NCI-H82 treated with DMSO at 0.1 percent for 48 hours (cell line): ENCODE results near the gene PPM1E.
"Not testable (repeated sequence)": the region's sequence is repeated elsewhere in the genome, so short reads cannot be mapped to it uniquely, and the experiment has no call there.

Experiments
- DNase-seq: peaks from one replicate; lab custom pipeline; 2025; ENCODE audit not compliant: unreplicated experiment; lab: John Stamatoyannopoulos, UW

PPM1E gene

DNA sequence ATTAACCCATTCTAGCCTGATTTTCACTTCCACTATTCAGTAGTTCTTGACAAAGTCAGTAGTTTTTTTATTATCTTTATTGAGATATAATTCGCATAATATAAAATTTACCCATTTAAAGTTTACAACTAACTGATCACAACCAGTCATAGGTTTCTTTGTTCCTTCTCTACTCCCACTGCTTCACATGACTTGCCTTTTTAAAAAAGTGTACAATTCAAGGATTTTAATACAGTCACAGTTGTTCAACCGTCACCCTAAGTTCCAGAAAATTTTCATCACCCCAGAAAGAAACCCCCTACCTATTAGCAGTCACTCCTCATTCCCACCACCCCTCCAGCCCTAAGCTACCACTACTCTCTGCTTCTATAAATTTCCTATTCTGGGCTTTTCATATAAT lies 188.5 kb downstream of the PPM1E start:
- DNase-seq: no peak

DNA sequence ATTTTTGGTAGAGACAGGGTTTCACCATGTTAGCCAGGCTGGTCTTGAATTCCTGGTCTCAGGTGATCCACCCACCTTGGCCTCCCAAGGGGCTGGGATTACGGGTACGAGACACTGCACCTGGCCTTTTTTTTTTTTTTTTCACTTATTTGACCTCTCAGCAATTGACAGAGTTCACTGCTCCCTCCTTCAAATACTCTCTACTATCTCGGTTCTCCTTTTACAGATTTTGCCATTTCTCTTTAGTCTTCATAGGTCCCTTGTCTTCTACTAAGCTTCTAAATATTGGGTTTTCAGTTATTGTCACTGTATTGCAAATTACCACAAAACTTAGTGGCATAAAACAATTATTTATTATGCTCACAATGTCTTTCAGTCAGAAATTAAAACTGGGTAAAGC lies 191.8 kb downstream of the PPM1E start:
- no peak for DNase-seq

DNA sequence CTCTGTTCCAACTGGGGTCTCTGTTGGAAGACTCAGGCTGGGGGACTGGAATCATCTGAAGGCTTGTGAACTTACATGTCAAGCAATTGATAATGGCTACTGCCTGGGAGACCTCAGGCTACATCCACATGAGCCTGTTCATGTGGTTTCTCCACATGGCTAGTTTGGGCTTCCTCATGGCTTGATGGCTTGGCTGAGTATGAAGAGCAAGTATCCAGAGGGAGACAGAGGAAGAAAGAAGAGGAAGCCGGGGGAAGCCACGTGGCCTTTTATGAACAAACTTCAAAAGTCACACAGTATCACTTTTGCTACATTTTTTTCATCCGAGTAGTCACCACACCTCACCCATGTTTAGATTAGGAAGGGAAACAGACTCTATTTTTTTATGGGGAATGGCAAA lies 192.2 kb downstream of the PPM1E start:
- DNase-seq: no peak

DNA sequence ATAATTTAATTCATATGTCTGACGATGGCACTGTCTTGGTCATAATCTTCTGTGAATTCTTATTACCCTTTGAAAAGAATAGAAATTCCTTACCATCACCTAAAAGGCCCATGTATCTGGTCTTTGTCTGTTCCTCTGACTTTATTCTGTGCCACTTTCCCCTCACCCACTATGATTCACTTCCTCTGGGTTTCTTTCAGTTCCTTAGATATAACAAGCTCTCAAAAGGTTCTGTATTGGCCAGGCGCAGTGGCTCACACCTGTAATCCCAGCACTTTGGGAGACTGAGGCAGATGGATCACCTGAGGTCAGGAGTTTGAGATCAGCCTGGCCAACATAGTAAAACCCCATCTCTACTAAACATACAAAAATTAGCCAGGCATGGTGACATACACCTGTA lies 198.7 kb downstream of the PPM1E start:
- not testable (repeated sequence) for DNase-seq

DNA sequence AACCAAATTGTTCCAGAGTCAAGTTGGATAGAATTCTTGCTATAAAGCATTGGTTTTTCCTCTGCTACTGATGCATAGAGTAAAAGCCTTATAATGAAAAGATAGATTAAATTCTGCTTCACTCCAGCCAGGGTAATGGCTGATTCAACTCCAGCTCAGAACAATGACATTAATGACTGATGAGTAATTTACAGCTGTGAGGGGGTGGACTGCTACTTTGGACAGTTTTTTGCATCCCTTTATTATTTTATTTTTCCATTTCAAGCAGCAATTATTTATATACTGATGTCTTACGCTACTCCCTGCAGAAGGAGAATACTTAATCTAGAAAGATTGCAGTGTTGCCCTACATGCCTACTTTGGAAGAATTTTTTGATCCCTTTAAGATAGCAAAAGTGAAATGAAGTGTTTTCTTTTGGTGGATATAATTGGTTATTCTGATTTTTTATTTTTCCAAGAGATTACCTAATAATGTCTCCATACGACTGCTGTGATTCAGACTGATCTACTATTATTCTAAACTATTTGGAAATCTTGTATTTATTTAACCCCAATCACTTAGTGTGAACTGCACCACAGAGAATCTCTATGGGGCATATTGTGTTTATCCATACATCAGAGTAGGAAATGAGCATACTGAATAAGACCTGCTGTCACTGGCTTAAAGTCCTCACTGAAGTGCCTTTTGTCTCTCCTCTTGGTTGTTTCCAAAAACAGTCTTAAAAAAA lies 201.5 kb downstream of the PPM1E start:
- DNase-seq: no peak

DNA sequence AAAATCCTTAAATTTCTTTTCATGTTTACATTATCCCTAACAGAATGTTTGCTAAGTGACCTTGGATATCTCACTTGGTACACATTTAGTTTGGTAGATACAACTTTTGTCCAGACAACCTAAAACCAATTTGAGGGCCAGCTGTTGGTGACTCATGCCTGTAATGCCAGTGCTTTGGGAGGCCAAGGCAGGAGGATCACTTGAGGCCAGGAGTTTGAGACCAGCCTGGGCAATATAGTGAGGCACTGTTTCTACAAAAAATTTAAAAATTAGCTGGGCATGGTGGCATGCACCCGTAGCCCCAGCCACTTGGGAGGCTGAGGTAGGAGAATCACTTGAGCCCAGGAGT lies 202.0 kb downstream of the PPM1E start:
- not testable (repeated sequence) for DNase-seq

DNA sequence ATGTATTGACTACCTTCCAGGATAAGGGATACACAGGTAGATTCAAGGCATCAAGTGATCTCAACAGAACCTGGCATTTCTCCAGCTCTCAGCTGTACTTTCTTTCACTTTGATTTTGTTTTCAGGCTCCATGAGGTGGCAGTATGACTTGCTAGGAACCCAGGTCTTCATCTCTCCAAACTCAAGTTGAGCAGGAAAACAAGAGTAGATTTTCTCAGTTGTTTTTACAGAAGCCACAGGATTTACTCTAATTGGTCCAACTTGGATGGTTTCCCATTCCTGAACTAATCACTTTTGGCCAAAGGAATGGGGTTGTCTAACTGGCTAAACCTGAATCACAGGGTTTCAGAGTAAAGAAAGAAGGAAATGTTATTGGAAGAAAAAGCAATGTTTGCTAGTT lies 204.4 kb downstream of the PPM1E start:
- DNase-seq: no peak

DNA sequence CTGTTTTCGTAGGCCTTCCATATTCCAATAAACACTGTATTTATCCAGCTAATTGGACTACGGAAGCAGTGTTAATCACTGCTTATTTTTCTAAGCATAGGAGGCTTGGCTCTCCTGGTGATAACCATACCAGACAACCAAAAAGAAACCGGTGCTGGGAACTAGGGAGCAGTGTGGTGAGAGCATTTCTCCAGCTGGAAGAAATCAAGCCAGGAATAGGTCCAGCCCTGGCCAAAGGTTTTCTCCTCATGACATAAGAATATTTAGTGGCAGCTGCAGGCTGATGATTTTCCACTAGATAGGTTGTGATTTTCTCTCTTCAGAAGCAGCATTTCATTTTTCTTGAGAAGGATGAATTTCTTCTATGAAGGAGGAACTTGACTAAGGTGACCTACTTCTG lies 209.6 kb downstream of the PPM1E start:
- DNase-seq: no peak

DNA sequence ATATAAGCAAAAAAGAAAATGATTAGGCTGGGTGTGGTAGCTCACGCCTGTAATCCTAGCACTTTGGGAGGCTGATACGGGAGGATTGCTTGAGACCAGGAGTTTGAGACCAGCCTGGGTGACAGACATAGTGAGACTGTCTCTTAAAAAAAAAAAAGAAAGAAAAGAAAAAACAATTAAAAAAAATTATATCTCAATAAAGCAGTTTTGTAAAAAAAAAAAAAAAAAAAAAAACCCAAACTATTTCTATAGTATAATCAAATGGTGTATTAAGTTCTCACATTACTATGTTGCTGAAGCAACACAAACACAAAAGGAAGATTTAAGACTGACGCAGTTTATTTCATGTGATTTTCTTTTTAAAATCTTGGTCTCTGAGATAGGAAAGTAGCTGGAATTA lies 210.6 kb downstream of the PPM1E start:
- DNase-seq: no peak

DNA sequence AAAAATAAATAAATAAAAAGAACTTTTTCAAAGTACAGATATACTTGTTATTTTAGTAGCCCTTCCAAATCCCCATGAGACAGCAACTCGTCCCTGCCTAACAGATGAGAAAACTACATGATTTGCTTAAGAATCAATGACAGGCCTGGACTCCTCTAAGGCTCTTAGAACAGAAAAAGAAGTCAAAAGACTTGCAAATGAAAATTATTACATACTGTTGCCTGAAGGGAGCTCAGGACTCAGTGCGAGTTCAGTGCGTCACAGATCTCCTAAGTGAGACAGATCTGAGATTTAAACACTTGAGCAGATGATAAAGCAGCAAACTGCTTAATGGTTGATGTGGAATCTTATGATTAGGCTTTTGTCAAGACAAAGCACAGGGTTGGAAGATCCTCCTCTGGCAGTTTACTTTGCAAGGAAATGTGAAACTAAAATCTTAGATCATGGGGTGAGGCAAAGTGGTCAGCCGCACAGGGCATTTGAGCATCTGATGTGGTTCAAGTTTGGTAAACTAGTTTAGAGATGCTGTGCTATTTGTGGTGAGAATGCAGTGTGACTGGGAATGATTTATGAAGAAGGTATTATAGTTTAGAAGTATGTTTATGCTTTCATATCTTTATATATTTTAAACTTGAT lies 212.9 kb downstream of the PPM1E start:
- DNase-seq: no peak

DNA sequence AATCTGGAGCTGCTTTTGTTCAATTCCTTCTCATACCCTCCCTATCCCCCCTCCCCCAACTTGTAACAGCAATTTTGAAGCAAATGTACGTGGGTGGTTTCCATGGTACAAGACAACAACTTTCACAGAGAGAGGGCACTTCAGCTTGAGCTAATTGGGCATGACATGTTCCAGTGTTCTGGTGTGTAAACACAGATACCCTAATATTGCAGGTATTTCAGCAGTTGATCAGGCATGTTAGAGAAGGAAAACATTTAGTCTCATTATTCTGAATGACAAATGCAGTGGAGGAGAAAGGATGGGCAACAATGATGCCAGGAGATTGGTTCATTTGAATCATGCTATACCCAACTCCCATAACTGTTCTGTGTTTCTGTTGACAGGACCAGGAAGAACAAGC lies 213.5 kb downstream of the PPM1E start:
- DNase-seq: no peak

DNA sequence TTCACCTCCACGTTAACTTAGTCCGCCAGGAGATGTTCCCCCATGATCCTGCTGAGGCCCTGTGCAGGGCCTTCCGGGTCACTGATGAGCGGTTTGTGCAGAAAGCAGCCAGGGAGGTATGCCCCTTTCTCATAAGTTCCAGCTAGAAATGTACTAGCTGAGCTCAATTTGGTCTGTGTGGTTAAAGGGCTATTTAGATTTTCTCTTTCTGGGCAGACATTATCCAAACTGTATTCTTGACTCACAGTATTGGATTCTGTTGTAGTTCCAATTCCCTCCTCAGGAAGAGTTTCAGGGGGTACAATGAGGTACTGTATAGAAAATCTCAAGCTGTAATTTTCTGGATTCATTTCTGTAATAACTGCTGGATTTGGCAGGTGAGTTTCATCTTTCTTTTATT lies 214.0 kb downstream of the PPM1E start:
- DNase-seq: no peak

DNA sequence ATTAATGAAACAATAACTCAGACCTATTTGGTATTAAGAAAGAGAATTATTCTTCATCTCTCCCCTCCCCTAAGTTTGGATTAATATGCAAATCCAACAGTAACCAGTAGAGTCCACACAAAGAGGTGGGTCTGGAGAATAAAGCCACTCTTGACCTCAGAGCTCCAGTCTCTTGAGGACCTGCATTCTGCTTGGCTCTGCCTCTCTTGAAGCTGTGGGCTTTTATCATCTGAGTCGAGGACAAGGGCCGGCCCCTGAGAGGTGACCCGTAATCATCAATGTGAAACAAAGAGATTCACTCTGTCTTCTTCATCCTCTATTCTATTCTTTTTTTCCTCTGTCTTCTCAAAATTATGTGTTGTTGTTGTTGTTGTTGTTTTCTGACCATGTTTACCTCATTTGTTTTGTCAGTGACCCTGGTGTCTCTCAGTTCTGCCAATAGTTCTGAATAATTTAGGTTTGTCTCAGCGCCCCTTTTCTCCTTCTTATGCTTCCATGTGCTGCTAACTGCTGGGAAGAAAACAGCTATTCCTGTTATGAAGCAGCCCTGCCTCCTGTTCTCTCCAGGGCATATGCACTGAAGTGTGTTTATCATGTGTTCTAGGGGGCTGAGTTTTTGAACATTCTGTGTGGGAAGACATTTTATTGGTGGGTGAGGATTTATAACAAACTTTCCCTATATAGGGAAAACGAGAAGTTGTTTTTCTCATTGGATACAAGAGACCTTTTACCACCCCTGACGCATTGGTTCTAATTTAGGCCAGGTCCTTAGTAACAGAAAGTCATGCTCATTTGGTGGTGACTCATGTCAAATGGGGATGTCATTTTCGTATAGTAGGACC lies 215.2 kb downstream of the PPM1E start:
- DNase-seq: no peak

DNA sequence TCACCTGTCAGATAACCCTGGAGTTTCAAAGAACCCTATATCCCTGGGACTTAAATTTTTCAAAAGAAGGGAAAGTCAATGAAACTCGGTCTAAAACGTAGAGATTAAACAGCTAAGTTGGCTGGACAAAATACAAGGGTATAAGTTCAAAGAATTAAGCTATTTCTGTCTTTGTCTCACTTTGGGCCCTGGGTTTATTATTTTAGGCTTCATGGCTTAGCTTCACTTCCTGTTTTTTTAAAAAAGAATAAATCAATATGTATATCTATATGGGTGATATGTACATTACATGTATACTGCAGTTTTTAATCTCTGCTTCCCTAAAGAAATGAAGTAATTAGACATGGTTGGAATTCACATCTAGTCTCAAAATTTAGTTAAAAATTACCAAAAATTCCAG lies 218.7 kb downstream of the PPM1E start:
- DNase-seq: no peak

DNA sequence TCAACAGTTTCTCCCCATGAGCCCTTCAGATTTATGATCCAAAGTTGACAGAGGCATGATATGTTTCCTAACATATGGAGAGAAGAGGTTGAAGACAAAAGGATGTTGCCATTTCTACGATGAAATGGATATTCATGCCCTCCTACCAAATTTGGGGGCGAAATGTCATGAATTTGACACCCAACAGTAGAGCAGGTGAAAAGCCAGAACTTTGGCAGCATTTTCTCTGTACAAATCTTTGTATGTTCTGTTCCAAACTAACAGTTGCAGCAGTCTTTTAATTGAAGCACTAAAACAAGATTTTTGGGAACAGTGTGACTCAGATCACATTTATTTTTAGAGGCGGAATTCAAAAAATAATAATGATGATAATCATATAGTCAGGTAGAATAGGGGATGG lies 220.9 kb downstream of the PPM1E start:
- no peak for DNase-seq

DNA sequence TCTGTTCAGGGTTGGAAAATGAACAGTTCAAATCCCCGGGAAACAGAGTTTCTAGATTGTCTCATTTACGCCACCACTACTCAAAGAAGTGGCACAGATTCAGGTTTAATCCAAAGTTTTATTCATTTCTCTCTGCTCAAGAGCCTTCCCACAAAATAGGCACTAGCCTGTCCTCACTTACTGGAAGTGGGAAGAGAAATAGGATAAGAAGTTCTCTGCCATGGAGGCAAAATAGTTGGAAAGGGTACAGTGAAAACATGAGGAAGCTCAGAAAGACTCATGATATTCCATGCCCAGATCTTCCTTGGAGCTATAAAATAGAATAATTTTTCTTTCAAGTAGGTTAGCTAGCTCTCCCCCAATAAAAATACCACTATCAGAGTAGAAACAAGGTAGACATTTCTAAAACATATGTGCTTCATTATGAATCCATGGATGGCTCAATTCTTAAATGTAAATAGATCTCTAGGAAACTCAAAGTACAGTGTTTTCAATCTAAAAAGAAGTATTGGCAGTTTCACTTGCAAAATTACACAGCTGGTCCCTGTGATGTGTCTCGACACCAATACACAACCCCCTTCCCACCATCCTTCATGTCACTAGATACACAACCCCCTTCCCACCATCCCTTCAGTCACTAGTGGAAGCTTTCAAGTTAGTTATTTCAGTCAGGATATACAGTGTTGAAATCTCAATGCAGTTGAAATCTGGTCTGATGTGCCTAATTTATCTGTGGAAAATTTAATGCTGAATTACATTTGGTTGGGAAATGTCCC lies 225.2 kb downstream of the PPM1E start:
- no peak for DNase-seq

DNA sequence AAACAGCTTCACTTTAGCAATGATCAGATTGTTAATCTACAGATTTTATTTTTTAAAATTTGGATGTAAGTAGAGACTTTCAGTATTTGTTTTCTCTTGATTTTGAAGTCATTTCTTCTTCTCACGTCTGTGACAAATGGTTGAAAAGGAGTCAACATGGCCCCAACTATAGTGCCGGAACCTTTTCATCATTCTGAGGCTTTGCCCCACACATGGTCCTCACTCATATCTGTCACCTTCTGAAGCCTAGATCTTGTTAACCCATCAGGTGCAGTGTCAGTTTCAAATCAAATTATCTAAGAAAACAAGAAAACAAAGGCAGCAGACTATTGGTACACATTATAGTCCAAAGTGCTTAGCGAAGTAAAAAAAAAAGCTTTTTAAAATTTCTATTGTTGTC lies 227.0 kb downstream of the PPM1E start:
- no peak for DNase-seq

DNA sequence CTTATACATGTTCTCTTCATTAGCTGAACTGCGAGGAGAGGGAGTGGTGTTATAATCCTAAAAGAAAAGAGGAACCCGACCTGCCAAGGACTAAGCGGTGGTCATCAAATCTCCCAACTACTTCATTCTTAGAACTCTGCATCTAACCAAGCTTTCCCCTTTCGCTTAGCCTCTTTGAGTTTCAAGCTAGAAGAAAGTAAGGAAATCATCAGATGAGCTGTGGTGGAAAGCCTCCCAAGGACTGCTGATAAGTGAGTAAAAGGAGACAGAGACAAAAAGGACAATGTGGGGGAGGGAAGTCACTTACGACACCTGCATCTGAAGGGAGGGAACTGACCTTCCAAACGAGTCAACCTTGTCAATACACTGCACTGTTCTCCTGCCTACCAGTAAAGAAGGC lies 229.7 kb downstream of the PPM1E start:
- DNase-seq: no peak

DNA sequence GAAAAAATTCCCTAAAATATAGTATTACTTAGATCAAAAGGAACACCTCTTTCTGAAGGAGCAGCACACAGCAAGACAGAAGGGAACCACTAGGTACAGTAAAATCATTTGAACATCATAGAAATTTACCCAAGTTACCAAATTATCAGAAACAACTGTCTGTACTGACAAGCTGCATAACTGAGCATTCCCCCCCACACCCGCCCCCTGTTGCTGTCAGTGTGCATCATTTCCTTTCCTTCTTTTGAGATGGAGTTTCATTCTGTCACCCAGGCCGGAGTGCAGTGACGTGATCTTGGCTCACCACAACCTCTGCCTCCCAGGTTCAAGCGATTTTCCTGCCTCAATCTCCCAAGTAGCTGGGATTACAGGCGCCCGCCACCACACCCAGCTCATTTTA lies 230.3 kb downstream of the PPM1E start:
- DNase-seq: no peak

DNA sequence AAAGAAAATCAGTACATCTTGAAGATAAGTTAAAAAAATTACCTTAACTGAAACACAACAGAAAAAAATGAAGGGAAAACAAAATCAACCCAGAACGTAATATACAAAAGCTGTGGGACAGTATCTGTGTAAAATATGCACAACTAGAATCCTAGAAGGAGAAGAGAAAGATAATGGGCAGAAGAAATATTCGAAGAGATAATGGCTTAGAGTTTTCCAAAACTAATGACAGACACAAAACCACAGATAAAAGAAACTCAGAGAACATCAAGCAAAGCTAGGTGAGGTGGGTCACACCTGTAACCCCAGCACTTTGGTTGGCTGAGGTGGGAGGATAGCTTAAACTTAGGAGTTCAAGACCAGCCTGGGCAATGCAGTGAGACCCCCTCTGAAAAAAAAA lies 234.0 kb downstream of the PPM1E start:
- no peak for DNase-seq

DNA sequence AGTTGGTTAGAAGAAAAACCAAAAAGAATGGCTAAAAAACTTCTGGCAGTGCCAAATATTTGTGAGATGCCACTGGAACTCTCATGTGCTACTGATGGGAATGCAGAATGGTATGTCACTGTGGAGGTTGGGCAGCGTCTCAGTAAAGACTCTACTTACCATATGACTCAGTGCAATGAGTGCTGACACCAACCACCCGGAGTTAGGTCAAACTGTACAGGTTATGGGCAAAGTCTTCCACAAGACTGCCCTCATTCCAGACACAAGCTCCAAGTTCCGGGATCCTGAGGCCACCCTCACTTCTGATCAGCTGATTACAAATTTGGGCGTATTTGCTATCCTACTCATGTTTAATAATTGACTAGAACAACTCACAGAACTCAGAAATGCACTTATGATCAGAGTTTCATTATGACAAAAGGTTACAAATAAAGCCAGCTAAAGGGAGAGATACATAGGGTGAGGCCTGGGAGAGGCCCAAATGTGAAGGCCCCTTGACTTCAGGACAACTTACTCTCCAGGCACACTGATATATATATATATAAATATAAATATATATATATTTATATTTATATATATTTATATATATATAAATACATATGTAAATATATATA lies 236.2 kb downstream of the PPM1E start:
- no peak for DNase-seq
